ENCODE results near the gene SLC35D1. TPM values are rescaled to one million over a fixed set of nuclear protein-coding genes. Genes with fewer than 3 reads are reported as not detected.

Gene SLC35D1
- total and polyA plus RNA-seq, 2 experiments from 2014 or later, result 14.3 to 40.2 TPM

DNA sequence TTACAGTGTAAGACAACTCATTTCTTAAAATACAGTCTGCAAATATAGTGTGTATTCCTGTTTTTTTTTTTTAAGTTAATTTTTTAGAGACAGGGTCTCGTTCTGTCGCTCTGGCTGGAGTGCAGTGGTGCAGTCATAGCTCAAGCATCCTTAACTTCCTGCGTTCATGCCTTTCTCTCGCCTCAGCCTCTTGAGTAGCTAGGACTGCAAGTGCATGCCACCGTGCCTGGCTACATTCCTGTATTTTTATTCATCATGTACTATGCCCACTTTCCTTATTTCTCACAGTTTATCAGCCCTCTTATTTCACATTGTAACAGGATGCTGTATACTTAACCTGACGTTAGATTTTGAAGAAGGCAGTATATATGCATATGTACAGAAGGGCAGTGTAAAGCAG, 102.4 kb downstream of the SLC35D1 start:
- Histone ChIP-seq H3K9me2 (replicated peaks; ENCODE audit: insufficient read depth) (no peaks in the 10 kb centered on the region), H4K20me1 (ENCODE audit: insufficient read depth, poor library complexity, severe bottlenecking) (no peaks in the 10 kb centered on the region), H2AFZ (no peak overlapping the region), H3K27ac (no peak overlapping the region), H3K79me2 (peaks cover 41% of the 10 kb centered on the region), H3K9me3 (ENCODE audit: low read depth) (no peaks in the 10 kb centered on the region), H3K4me3 (no peak overlapping the region), H3K4me2 (no peak overlapping the region), H3K36me3 (replicated peaks; ENCODE audit: insufficient read depth, low read depth) (no peaks in the 10 kb centered on the region), H3K27me3 (no peaks in the 10 kb centered on the region), H3K4me1 (ENCODE audit: insufficient read depth) (no peaks in the 10 kb centered on the region)
- 95% methylated on average over 6 of the region's 6 CpGs for WGBS (ENCODE audit: low lambda C conversion rate, missing lambda C conversion rate)
- no peak for DNase-seq (ENCODE audit: low spot score)
- no peak for TF ChIP-seq EZH2 (IDR thresholded peaks at IDR 0.05; ENCODE audit: borderline replicate concordance)

Small RNAs within 50 kb of the gene (small RNA-seq; reads per million reads assigned to genes)
- gene RF00322, result not detected

Other genes starting within 250 kb of the SLC35D1 start
- 5.9 and 7.6 TPM in 2 replicates for gene DNAI4, start 129.3 kb downstream of the SLC35D1 start, total RNA-seq
- gene DNAI4, start 129.3 kb downstream of the SLC35D1 start, polyA plus RNA-seq, result 2.9 and 3.1 TPM in 2 replicates
- gene MIER1, start 129.2 kb downstream of the SLC35D1 start, total RNA-seq, result 41.9 and 42.2 TPM in 2 replicates
- gene MIER1, start 129.2 kb downstream of the SLC35D1 start, polyA plus RNA-seq, result 17.9 and 19.3 TPM in 2 replicates
- not detected in 2 replicates for gene C1orf141, start 80.8 kb upstream of the SLC35D1 start, total RNA-seq
- gene C1orf141, start 80.8 kb upstream of the SLC35D1 start, polyA plus RNA-seq, result not detected in 2 replicates
- gene IL23R, start 112.3 kb upstream of the SLC35D1 start, total RNA-seq, result 0.20 and 0.96 TPM in 2 replicates
- 0.16 TPM in 1 of 2 replicates, not detected in the other for gene IL23R, start 112.3 kb upstream of the SLC35D1 start, polyA plus RNA-seq

Data from hepatocyte (in vitro differentiated cells).